GM18498 (cell line): ENCODE results near the gene SHROOM2.
A peak's percentile ranks its signal among the peaks of the same experiment; 100 is the strongest.

ENCODE experiments used
- ATAC-seq: cut with Tn5 transposase; IDR thresholded peaks from one replicate; pipeline ENCODE4 v1.9.1; 2021; ENCODE audit warnings: mild to moderate bottlenecking, moderate library complexity; ENCODE audit not compliant: unreplicated experiment

SHROOM2 gene

GRCh38 chrX:9995855-9996339 is 209.7 kb downstream of the SHROOM2 start:
- ATAC-seq = no peak

GRCh38 chrX:9997041-9997440 is 210.8 kb downstream of the SHROOM2 start:
- no peak for ATAC-seq

GRCh38 chrX:9997524-9997923 is 211.3 kb downstream of the SHROOM2 start:
- peak; percentile 70 for ATAC-seq
